ENCODE results near the gene MRPL44. TPM values are rescaled to one million over a fixed set of nuclear protein-coding genes. Genes with fewer than 3 reads are reported as not detected.

MRPL44 gene
- total RNA-seq, 4 donors from 2014 or later, result 18.9 to 58.4 (median 31.7) TPM

- intact Hi-C loops (cut with DNase I; ENCODE audit: low total_unique reads) (no loop called here), in situ Hi-C loops (cut with MboI; ENCODE audit: low pct_ligation_motif_present in 1 of 4, low pct_unique_long_range_greater_than_20kb in 1 of 4, low sequenced_read_pairs in 3 of 4) (no loop called here)
- 47 to 56% methylated on average over 3 of the region's 3 CpGs for WGBS, 2 donors (ENCODE audit: low coverage in 1 of 2)
- TF ChIP-seq EP300 (IDR thresholded peaks at IDR 0.05; ENCODE audit: low read depth), result no peak
- TF ChIP-seq CTCF (IDR thresholded peaks at IDR 0.05), result no peak
- Histone ChIP-seq H3K27me3 (no peaks in the 10 kb centered on the region), H3K27ac (no peak overlapping the region), H3K4me3 (no peak overlapping the region), H3K36me3 (no peaks in the 10 kb centered on the region), H3K9me3 (no peaks in the 10 kb centered on the region), H3K4me1 (no peaks in the 10 kb centered on the region)
- no peak for DNase-seq
These were observed 59.7 kb downstream of the MRPL44 start for GRCh38 chr2:224016963-224017362.

Other genes with a start within 250 kb of the MRPL44 start
- gene AP1S3, start 119.9 kb upstream of the MRPL44 start, total RNA-seq, result 1 to 10 TPM in 3 of 4 donors, not detected in 1; 2.3 to 6.7 (median 3.0) TPM
- 10 to 100 TPM; 40.4 to 99.6 (median 71.6) TPM for gene WDFY1, start 12.1 kb upstream of the MRPL44 start, total RNA-seq
- gene SERPINE2, start 81.8 kb downstream of the MRPL44 start, total RNA-seq, result 10 to 100 TPM in 3 of 4 donors, 1 to 10 TPM in 1; 4.9 to 37.4 (median 15.8) TPM